ENCODE data around the gene UXT.

Gene UXT

DNA sequence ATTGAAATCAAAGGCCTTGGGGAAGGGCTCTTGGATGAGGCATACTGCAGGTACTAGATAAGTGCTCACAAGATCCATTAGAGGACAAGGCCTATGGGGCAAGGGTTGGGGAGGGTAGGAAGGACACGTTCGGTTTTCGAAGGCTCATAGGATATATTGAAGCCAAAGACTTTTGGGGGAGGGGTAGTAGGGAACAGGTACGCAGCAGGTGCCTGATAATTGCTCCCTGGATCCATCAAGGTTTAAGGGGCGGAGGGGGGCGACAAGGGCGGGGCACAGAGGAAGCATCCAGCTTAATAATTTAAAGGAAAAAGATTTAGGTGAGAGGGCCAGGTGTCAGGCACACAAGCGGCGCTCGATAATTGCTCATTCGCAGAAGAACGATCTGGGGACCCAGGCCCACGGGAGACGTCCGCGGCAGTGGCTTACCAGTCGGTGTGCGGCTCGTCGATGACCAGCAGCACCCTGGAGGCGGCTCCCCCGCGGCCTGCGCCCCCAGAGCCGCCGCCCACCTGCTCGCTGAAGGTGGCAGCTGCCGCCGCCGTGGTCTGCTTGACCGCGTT lies 40.0 kb downstream of the UXT start:
- no peak overlapping the region for H3K4me3 ChIP-seq (ENCODE audit: low read length)

DNA sequence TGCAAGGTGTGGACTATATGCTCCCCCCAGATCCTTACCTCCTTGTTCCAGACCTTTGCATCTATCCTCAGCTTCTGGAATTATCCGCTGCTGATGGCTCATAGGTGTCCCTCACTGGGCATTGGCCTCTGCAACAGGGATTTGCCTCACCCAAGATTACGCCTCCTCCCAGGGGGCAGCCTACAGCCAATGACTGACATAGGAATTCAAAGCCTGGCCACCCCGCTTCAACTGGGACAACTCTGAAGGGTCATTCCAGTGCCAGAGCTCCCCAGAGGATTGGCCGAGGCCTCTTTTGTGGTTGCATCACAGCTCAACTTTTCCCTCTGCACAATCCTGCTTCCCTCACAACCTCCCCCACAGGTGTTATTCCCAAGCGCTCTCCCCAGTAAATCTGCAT lies 44.4 kb downstream of the UXT start:
- DNase-seq (ENCODE audit: low read depth), result no peak
- TF ChIP-seq, protein P1, sequence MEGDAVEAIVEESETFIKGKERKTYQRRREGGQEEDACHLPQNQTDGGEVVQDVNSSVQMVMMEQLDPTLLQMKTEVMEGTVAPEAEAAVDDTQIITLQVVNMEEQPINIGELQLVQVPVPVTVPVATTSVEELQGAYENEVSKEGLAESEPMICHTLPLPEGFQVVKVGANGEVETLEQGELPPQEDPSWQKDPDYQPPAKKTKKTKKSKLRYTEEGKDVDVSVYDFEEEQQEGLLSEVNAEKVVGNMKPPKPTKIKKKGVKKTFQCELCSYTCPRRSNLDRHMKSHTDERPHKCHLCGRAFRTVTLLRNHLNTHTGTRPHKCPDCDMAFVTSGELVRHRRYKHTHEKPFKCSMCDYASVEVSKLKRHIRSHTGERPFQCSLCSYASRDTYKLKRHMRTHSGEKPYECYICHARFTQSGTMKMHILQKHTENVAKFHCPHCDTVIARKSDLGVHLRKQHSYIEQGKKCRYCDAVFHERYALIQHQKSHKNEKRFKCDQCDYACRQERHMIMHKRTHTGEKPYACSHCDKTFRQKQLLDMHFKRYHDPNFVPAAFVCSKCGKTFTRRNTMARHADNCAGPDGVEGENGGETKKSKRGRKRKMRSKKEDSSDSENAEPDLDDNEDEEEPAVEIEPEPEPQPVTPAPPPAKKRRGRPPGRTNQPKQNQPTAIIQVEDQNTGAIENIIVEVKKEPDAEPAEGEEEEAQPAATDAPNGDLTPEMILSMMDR (conservative IDR thresholded peaks at IDR 0.05; ENCODE audit: low read length), result no peak
- no peak overlapping the region for H3K4me3 ChIP-seq (ENCODE audit: low read length)

More for the DNA sequence above, 40.0 kb downstream of the UXT start:
- TF ChIP-seq, protein P1 (conservative IDR thresholded peaks at IDR 0.05; ENCODE audit: low read length), result no peak
- DNase-seq (ENCODE audit: low read depth), result no peak

DNA sequence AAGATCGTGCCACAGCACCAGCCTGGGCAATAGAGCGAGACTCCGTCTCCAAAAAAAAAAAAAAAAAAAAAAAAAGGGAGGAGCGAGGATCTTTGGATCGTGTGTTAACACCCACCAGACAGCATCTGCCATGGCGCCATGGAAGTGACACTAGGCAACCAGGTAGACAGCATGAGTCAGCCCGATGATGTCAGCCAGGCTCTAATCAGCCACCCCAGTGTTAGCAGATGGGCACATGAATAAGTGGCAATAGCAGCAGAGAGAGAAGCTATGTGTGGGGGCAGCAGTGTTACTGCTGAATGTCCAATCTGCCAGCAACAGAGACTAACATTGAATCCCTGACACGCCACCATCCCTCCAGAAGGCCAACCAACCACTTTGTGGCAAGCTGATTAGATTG lies 45.9 kb downstream of the UXT start:
- TF ChIP-seq, protein P1 (conservative IDR thresholded peaks at IDR 0.05; ENCODE audit: low read length), result no peak
- no peak overlapping the region for H3K4me3 ChIP-seq (ENCODE audit: low read length)
- no peak for DNase-seq (ENCODE audit: low read depth)

DNA sequence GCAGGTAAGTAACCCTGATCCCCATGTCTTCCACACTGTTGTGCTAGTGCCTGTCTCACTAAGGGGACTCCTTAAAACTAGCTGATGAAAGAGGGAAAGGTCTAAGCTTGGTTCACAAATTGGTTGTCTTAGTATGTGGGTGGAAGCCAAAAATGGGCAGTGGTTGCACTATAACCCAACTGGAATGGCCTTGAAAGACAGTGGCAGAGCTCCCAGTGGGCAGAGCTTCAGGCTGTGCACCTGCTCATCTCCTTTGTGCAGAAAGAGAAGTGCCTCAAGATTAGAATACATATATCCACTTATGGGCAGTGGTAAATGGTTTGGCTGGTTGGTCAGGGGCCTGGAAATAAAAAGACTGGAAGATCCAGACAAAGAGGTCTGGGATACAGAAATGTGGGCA lies 46.6 kb downstream of the UXT start:
- TF ChIP-seq, protein P1 (conservative IDR thresholded peaks at IDR 0.05; ENCODE audit: low read length), result no peak
- H3K4me3 ChIP-seq (ENCODE audit: low read length), result no peak overlapping the region
- DNase-seq (ENCODE audit: low read depth), result no peak

DNA sequence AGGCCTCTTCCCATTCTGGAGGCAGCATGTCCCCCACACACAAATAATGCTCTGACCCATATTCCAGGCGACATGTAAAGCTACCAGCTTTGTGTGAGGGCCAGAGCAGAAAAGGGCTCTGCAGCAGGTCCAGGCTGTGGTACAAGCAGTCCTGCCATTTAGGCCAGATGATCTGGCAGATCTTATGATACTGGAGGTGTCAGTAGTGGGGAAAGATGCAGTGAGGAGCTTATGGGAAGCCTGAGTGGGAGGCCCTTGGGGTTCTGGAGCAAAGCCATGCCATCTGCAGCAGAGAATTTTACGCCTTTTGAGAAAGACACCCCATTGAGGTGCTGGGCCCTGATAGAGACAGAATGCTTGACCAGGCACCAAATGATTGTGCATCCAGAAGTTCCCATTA lies 47.1 kb downstream of the UXT start:
- DNase-seq (ENCODE audit: low read depth), result no peak
- no peak overlapping the region for H3K4me3 ChIP-seq (ENCODE audit: low read length)
- TF ChIP-seq, protein P1 (conservative IDR thresholded peaks at IDR 0.05; ENCODE audit: low read length), result no peak

DNA sequence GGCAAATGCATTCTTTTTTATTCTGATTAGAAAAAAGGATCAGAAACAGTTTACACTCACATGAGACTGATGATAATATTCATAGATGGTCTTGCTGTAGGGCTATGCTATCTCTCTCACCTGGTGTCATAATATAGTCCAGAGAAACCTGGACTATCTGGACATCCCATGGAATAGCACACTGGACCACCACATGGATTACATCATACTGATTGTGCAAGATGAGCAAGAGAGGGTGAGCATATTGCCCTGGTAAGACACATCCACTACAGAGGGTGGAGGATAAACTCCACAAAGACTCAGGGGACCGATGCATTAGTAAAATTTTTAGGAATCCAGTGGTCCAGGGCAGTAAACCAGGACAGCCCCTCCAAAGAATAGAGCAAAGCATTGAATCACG lies 47.5 kb downstream of the UXT start:
- TF ChIP-seq, protein P1 (conservative IDR thresholded peaks at IDR 0.05; ENCODE audit: low read length), result no peak
- DNase-seq (ENCODE audit: low read depth), result no peak
- H3K4me3 ChIP-seq (ENCODE audit: low read length), result no peak overlapping the region

DNA sequence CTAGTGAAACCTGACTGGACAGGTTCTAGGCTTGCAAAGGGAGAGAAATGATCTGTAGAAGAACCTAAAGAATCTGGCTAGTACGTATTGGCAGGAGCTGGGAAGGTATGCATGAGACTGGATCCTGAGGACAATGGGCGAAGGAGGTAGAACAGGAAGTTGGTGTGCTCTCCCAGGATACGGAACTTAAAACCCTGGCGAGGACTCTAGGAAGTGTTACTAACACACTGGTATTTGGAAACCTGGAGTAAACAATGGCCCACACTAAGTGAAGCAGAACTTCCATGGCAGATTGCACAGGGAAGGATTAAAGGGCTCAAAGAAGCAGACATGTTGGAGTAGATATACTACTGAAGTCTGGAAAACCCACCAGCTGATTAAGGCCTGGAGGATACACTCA lies 48.5 kb downstream of the UXT start:
- TF ChIP-seq, protein P1 (conservative IDR thresholded peaks at IDR 0.05; ENCODE audit: low read length), result no peak
- H3K4me3 ChIP-seq (ENCODE audit: low read length), result no peak overlapping the region
- DNase-seq (ENCODE audit: low read depth), result no peak
